HG03457 (cell line): ENCODE results near the gene BIRC3.

Experiments
- ATAC-seq: cut with Tn5 transposase; IDR thresholded peaks from one replicate; pipeline ENCODE4 v1.9.1; 2021; ENCODE audit warnings: moderate number of reproducible peaks; ENCODE audit not compliant: unreplicated experiment

The BIRC3 gene

GRCh38 chr11:102317099-102317767 lies at the start of gene BIRC3:
Gene BIRC3, plus strand, starts transcription at chr11:102317484. Its CDS starts 7,026 bp downstream, at chr11:102324510.
- ATAC-seq = peak; percentile 80

DNA sequence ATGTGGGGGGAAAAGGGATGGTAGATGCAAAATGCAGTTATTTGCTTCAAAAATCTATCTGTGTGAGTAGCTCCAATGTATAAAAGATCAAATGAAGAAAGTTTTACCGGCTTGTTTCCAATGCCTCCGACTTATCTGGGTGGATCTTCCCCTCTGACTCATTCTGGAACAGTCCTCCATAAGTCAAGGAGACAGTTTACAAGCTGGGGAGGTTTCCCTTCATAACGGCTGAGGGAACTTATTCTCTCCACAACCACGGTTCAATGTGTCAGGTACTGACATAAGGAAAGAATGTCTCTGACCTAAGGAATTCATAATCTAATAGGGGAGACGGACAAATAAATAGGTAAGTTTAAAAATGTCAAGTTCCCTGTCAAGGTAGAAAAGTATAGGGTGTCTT lies 49.7 kb upstream of the BIRC3 start:
- no peak for ATAC-seq

GRCh38 chr11:102268083-102268984 lies 49.0 kb upstream of the BIRC3 start:
- peak; percentile 99 for ATAC-seq

DNA sequence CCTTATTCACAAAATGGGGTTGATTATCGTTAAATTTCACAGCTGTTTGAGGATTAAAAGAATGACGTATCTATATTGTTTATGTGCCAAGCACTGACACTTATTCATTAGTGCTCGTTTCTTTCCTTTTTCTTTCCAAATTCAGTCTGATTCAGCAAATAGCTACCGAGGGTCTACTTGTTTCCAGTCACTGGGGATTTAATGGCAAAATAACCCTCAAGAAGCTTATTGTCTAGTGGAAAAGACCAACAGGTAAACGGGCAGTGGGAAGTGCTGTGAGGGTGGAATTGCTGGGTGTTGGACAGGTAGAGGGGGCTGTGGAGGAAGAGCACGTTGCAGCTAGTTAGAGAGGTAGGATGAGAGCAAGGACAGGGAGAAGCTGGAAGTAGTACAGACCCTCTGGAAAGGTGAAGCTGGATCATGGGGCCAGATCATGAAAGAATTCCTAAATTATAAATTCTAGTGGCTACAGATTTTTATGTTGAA lies 48.3 kb upstream of the BIRC3 start:
- no peak for ATAC-seq

- no peak for ATAC-seq
Measured at GRCh38 chr11:102269927-102270326, 47.4 kb upstream of the BIRC3 start.

DNA sequence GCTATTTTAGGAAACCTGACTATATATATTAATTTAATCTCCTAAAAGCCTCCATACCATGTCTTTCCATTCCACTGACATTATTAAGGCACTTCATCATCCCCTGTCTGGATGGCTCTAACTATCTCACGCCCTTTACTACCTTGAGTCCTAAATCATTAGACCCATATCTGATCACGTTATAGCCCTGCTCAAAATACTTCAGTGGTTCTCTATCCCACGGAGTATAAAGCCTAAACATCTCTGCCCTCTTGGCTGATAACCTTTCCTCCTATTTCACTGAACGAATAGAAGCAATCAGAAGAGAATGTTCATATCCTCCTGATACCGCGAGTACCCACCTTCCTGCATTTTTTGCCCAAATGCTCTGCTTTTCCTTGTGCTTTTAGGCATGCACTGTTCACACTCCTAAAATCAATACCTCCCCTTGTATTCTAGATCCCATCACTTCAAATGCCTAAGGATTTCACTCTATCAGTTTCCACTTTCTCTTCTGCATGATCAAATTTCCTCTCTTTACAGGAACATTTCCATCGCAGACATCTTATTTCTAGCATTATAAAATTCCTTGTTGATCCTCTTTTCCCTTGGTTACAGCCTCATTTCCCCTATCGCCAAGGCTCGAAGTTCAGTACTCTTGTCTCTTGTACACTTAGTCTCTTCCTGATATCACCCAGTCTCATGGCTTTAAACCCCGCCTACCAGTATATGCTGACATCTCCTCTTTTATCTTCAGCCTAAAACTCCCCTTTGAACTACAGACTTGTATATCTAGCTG lies 45.0 kb upstream of the BIRC3 start:
- ATAC-seq = no peak

DNA sequence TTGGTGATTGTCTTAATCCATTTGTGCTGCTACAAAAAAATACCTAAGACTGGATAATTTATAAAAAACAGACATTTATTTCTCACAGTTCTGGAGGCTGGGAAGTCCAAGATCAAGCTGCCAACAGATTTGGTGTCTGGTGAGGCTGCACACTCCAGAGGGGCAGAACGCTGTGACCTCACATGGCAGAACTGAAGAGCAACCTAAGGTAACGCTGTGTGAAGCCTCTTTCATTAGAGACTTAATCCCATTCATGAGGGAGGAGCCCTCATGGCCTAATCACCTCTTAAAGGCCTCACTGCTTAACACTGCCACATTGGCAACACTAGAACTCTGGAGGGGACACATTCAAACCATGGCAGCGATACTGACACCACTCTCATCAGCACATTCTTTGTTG lies 42.7 kb upstream of the BIRC3 start:
- no peak for ATAC-seq

GRCh38 chr11:102276362-102276761 lies 40.9 kb upstream of the BIRC3 start:
- no peak for ATAC-seq

GRCh38 chr11:102276783-102277182 lies 40.5 kb upstream of the BIRC3 start:
- ATAC-seq = no peak

- ATAC-seq = peak; percentile 89
Measured at GRCh38 chr11:102279641-102280170, 37.6 kb upstream of the BIRC3 start.

DNA sequence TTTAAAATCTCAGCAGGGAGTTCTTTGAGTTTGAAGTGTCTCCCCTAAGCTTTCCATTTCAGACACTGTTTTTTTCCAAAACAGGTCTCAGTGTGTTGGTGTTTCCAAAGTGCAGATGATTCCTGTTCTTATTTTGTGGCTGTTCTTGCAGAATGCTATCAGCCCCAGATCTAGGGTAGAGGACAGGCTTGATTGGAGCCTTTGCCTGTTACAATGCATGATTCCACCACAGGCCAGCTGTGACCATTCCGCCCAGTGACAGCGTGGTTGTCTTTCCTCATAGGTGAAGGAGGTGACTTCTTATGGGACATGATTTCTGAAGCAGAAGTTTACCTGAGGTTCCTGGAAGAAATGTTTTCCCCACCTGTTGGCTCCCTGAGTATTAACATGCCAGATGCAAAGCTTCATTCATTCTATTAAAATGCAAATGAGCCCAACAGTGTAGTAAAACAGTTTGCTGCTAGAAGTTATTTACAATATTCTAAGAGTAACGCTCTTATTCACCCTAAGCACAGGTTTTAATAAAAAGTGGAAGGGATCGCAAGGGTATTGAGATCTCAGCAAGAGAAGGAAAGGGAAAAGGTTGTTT lies 36.9 kb upstream of the BIRC3 start:
- no peak for ATAC-seq

GRCh38 chr11:102283116-102283485 lies 34.2 kb upstream of the BIRC3 start:
- no peak for ATAC-seq

DNA sequence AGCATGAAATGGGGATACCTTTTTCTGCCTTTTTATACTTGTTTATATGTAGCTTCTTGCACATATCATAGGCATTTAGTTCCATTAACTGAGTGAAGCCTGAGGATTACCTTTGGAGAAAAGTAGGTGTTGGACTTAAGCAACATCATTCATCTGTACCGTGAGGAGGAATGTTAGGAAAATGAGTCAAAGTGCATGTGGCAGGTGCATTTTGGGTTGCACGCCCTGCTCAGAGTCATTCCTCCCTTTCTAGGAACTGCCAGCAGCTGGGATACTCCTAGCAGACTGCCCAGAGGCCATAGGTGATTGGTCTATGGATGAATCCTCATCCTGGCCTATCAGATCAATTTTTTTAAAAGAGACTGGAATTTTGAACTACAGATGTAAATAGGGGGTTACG lies 33.3 kb upstream of the BIRC3 start:
- ATAC-seq = no peak

GRCh38 chr11:102286292-102286691 lies 31.0 kb upstream of the BIRC3 start:
- no peak for ATAC-seq

DNA sequence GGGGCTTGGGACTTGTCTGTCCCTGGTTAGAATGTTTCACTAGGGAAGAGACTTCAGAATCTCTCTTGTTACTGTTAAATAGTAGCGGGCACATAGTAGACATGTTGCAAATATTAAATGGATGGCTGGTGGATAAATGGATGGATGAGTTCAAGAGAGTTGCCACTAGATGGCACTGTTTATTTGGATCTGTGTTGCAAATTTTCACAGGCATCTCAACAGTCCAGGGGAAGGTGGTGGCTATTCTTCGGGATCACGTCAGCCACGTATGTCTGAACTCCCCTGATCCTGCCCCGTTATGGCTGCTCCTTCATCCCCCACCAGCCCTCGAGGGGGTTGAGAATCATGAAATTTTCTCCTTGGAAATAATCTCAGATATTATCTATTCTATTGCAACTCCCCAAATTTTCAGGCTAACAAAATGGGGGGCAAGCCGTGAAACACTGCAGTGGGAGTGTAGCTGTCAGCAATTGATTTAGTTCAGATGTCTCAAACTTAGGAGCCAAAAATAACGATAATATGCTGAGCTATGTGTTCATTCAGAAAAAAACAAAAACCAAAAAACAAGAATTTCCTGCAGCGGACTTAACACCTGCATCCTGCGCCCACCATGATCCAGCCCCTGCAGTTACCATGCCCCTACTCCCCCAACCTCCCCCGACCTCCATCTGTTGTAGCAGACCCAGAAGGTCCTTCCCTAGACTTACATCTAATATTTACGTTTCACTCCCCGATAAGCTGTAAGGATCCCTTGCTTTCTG lies 29.1 kb upstream of the BIRC3 start:
- ATAC-seq = peak; percentile 70

DNA sequence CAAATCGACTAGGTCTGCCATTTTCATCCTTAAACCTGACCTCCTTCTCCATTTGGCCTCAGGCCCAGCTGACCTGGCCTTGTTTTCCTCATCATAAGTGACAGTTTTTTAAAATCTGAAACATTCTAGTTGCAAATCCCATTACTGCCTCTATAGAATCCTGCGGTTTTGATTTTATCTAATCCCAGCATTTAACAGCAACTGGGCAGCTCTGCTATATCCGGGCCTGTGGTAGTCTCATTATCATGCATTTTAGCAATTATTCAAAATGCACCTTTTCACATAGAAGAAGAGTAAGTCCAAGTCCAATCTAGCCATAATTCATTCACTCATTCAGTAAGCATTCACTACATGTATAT lies 28.6 kb upstream of the BIRC3 start:
- no peak for ATAC-seq

DNA sequence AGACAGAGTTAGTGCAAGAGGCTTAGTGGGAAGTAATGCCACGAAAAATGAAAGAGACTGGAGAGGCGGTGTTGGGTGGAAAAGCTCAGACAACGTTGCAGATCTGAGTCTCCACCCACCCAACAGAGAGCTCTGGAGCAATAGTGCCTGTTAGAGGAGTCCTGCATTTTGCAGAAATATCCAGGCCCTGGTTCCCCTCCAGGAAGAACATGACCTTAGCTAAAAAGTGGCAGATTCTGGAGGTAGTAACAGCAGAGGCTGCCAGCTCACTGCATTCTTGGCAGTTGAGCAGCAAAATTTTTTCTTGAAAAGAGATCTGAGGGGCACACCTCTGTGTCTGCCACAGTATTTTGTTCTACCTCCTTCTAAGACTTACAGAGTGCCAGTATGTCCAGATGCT lies 27.7 kb upstream of the BIRC3 start:
- ATAC-seq = no peak

DNA sequence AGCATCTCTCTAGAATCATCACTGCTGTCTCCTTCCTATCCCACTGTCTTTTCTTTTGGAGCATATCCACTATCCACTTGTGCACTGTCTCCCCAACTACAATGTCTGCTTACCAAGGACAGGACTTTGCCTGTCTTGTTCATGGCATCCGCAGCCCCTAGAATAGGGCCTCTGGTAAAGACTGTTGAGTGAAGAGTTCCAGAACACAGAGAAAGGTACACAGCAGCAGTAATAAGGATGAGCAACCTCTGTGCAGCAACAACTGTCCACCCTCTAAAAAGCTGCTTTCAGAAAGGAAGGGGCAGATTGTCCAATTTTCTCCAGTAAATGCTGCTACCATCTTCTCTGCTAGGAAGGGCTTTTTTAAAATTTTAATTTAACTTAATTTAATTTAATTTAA lies 25.5 kb upstream of the BIRC3 start:
- ATAC-seq = no peak

DNA sequence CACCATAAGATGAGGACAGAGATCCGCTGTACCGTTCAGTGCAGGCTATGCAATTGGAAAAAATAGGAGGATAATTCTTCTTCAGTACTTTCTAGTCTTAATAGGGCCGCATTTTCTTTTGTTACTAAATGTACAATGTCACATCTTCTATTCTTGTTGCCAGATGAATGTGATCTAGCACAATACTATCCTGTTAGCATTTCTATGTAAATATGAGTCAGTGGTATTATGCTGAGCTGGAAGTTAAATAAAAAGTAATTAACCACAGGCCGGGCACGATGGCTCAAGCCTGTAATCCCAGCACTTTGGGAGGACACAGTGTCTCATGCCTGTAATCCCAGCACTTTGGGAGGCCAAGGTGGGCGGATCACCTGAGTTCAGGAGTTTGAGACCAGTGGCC lies 24.4 kb upstream of the BIRC3 start:
- no peak for ATAC-seq
